ENCODE data around the gene PNLDC1. TPM values are rescaled to one million over a fixed set of nuclear protein-coding genes. Genes with fewer than 3 reads are reported as not detected.
A peak's percentile ranks its signal among the peaks of the same experiment; 100 is the strongest.
"Not testable (repeated sequence)": the region's sequence is repeated elsewhere in the genome, so short reads cannot be mapped to it uniquely, and the experiment has no call there.

Gene PNLDC1
- total and polyA plus RNA-seq, 12 donors: 0.09 to 0.72 (median 0.22) TPM; not detected in 6

DNA sequence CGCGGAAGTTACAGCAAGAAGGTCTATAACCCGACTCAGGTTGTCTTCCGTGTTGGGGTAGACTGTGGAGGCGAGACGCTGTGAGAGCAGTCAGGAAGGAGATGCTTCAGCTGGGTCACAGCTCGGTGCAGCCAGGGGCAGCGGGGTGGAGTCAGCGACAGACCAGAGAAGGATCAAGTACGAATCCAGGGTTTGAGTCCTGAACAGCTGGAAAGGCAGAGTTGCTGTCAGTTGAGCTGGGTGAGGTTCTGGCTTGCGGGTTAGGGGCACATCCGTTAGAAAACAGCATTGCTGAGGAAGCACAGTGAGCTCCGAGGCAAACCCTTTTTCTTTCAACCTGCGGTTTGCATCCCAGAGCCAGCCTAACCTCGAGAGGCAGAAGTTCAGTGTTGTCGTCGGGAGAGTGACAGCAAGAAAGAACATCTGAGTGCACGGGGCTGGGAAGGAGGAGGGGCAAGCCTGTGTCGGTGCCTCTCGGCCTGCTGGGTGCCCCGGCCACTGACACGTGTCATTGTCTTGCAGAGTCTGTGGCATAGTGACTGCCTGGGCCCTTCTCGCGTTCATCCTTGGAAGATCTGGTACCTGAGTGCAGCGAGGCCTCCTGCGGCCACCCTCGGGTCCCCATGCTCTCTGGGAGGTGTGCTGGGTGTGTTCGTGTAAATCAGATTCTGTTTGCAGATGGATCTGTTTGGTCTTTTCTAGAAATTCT lies 20.0 kb downstream of the PNLDC1 start:
- Histone ChIP-seq H3K36me3 (no peaks in the 10 kb centered on the region), H3K4me1 (peaks cover 0 to 9% (median 0%) of the 10 kb centered on the region in 9 donors), H3K9me3 (no peaks in the 10 kb centered on the region), H3K27ac (no peak overlapping the region), H3K4me3 (peak overlapping the region in 1 of 10 donors; percentile 9), H3K27me3 (peaks cover 0 to 3% (median 0%) of the 10 kb centered on the region in 7 donors)
- ATAC-seq (peak in 1 of 8 donors; percentile 22), DNase-seq (no peak)
- 61 to 64% methylated on average over 28 of the region's 28 CpGs for WGBS, 2 donors
- no peak for TF ChIP-seq CTCF (IDR thresholded peaks at IDR 0.05)
- intact Hi-C loops (cut with DNase I): no loop called here

DNA sequence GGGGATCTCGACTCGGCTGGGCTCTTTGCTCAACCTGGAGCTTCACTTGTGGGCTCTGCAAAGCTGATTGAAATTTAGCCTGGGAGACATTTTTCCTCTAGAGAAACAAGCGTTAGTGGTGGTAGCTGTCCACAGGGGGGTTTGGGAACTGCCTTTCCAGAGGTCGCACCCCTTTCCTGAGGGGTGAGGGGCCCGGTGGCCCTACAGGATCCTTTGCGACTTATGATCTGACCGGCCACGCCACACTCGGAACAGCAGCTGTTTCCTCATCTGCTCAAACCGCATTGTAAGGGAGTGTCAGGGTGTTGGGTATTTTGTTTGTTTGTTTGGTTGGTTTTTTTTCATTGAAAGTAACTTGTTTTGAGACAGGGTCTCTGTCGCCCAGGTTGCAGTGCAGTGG lies 21.0 kb downstream of the PNLDC1 start:
- WGBS, 2 donors: 74 to 83% methylated on average over 11 of the region's 11 CpGs
- no peak for ATAC-seq
- no peak for TF ChIP-seq CTCF (IDR thresholded peaks at IDR 0.05)

DNA sequence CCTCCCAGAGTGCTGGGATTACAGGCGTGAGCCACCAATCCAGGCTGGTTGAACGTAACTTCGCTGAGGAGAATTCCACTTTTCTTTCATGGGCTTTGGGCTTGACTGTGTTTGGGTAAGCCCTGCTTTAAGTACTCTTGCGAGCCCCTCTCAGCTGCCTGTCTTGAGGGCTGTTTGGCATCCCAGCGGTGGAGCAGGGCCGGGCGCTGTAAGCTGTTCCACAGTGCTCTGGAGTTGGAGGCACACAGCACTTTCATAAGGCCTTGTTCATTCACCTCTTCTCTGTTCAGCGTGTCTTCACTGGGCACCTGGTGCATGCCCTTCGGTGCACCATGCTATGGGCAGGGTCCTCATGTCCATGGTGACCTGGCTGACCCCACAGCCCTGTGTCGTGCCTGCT lies 21.6 kb downstream of the PNLDC1 start:
- WGBS, 2 donors: 90 to 94% methylated on average over 10 of the region's 10 CpGs
- no peaks in the 10 kb centered on the region for H3K9me3 ChIP-seq
- H3K4me3 ChIP-seq: no peak overlapping the region
- peaks cover 0 to 3% (median 0%) of the 10 kb centered on the region in 7 donors for H3K27me3 ChIP-seq
- no peak overlapping the region for H3K27ac ChIP-seq
- no peak for ATAC-seq
- intact Hi-C loops (cut with DNase I): no loop called here
- no peak for DNase-seq
- TF ChIP-seq CTCF (IDR thresholded peaks at IDR 0.05): no peak
- H3K36me3 ChIP-seq: no peaks in the 10 kb centered on the region
- peaks cover 0 to 9% (median 0%) of the 10 kb centered on the region in 9 donors for H3K4me1 ChIP-seq

More for the DNA sequence above, 21.0 kb downstream of the PNLDC1 start:
- H3K4me3 ChIP-seq: no peak overlapping the region
- H3K4me1 ChIP-seq: peaks cover 0 to 9% (median 0%) of the 10 kb centered on the region in 9 donors
- intact Hi-C loops (cut with DNase I): no loop called here
- no peak for DNase-seq
- no peak overlapping the region for H3K27ac ChIP-seq
- peaks cover 0 to 3% (median 0%) of the 10 kb centered on the region in 7 donors for H3K27me3 ChIP-seq
- no peaks in the 10 kb centered on the region for H3K9me3 ChIP-seq
- no peaks in the 10 kb centered on the region for H3K36me3 ChIP-seq

DNA sequence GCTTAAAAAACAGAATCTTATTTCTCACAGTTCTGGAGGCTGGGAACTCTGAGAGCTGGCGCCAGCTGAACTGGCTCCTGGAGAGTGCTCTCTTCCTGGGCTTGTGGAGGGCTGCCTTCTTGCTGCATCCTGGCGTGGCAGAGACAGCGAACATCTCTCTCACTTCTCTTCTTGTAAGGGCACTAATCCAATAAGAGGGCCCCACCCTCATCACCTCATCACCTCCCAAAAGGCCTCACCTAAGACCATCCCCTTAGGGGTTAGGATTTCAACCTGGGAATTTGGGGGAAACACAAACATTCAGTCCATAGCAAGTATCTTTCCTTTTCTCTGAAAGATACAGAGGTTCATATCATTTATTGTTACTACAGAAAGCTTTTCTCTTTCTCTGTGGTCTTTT lies 23.9 kb downstream of the PNLDC1 start:
- intact Hi-C loops (cut with DNase I): no loop called here
- no peak overlapping the region for H3K4me3 ChIP-seq
- ATAC-seq (no peak), DNase-seq (no peak)
- peaks cover 0 to 3% (median 0%) of the 10 kb centered on the region in 7 donors for H3K27me3 ChIP-seq
- H3K9me3 ChIP-seq: no peaks in the 10 kb centered on the region
- 92 to 95% methylated on average over 3 of the region's 3 CpGs for WGBS, 2 donors
- H3K27ac ChIP-seq: no peak overlapping the region
- H3K36me3 ChIP-seq: no peaks in the 10 kb centered on the region
- TF ChIP-seq CTCF (IDR thresholded peaks at IDR 0.05): no peak
- H3K4me1 ChIP-seq: peaks cover 0 to 9% (median 0%) of the 10 kb centered on the region in 9 donors

DNA sequence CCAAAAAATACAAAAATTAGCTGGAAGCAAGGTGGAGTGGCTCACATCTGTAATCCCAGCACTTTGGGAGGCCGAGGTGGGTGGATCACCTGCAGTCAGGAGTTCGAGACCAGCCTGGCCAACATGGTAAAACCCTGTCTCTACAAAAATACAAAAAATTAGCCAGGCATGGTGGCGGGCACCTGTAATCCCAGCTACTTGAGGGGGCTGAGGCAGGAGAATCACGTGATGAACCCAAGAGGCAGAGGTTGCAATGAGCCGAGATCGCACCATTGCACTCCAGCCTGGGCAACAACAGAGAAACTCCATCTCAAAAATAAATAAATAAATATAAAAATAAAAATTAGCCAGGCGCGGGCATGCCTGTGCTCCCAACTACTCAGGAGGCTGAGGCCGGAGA lies 24.6 kb downstream of the PNLDC1 start:
- H3K27ac ChIP-seq; H3K4me3 ChIP-seq; intact Hi-C loops (cut with DNase I); H3K36me3 ChIP-seq; DNase-seq; H3K9me3 ChIP-seq; H3K27me3 ChIP-seq; ATAC-seq: not testable (repeated sequence)
- 96 to 98% methylated on average over 9 of the region's 9 CpGs for WGBS, 2 donors
- H3K4me1 ChIP-seq: peaks cover 0 to 11% (median 0%) of the 10 kb centered on the region in 9 donors
